CD4-positive, CD25-positive, alpha-beta regulatory T cell (primary cell): ENCODE measurements around the gene NRARP. TPM values are rescaled to one million over a fixed set of nuclear protein-coding genes. Genes with fewer than 3 reads are reported as not detected.
"Not testable (repeated sequence)": the region's sequence is repeated elsewhere in the genome, so short reads cannot be mapped to it uniquely, and the experiment has no call there.

Experiments used
- ATAC-seq, 2 donors: fragments of 150-1000 bp; cut with Tn5 transposase; one replicate each; pipeline ENCODE4 v1.10.0; 2021; ENCODE audit warnings: low read depth in 2 of 2, moderate number of reproducible peaks in 2 of 2, moderate library complexity in 1 of 2
- DNase-seq, 3 donors: peaks; one replicate each; pipeline versions ENCODE4 v3.0.0 to v3.0.0-alpha.2; 2012 to 2022; ENCODE audit warnings: mixed read lengths in 1 of 3
- H3K27ac ChIP-seq: one replicate; pipeline ENCODE4 v1.7.0; 2013; ENCODE audit warnings: mild to moderate bottlenecking, low read length; ENCODE audit not compliant: insufficient read depth, poor library complexity, severe bottlenecking
- H3K27me3 ChIP-seq: one replicate; pipeline ENCODE4 v1.7.0; 2013; ENCODE audit warnings: low read length; ENCODE audit not compliant: control insufficient read depth, insufficient read depth
- H3K36me3 ChIP-seq: one replicate; pipeline ENCODE4 v1.7.0; 2013; ENCODE audit warnings: mild to moderate bottlenecking, low read length, moderate library complexity; ENCODE audit not compliant: control insufficient read depth, insufficient read depth
- H3K4me1 ChIP-seq: 2 replicates; pipeline ENCODE4 v1.7.0; 2013; ENCODE audit warnings: mild to moderate bottlenecking, low read length; ENCODE audit not compliant: insufficient read depth, control insufficient read depth, poor library complexity, severe bottlenecking
- H3K4me3 ChIP-seq: one replicate; pipeline ENCODE4 v1.7.0; 2013; ENCODE audit warnings: low read depth, mild to moderate bottlenecking, low read length, moderate library complexity
- H3K9me3 ChIP-seq, 2 experiments: 1 replicate in 1 of 2; 2 replicates in 1 of 2; pipeline ENCODE4 v1.7.0; 2013; ENCODE audit warnings: low read length in 2 of 2, mild to moderate bottlenecking in 1 of 2, moderate library complexity in 1 of 2; ENCODE audit not compliant: control insufficient read depth in 2 of 2
- H3K27ac Mint-ChIP-seq, 3 donors: one replicate each; pipeline ENCODE4 v1.8.0; 2020 to 2022; ENCODE audit warnings: mild to moderate bottlenecking in 3 of 3, mixed read lengths in 3 of 3, moderate library complexity in 2 of 3
- H3K27me3 Mint-ChIP-seq: one replicate; pipeline ENCODE4 v1.8.0; 2022; ENCODE audit warnings: mild to moderate bottlenecking, mixed read lengths
- H3K36me3 Mint-ChIP-seq: one replicate; pipeline ENCODE4 v1.8.0; 2020; ENCODE audit warnings: mixed read lengths
- H3K4me1 Mint-ChIP-seq, 4 donors: one replicate each; pipeline ENCODE4 v1.8.0; 2020 to 2022; ENCODE audit warnings: mixed read lengths in 4 of 4, mild to moderate bottlenecking in 1 of 4
- H3K4me3 Mint-ChIP-seq, 4 donors: one replicate each; pipeline ENCODE4 v1.8.0; 2020 to 2022; ENCODE audit warnings: mild to moderate bottlenecking in 4 of 4, mixed read lengths in 4 of 4, moderate library complexity in 3 of 4
- H3K9me3 Mint-ChIP-seq, 7 donors: one replicate each; pipeline ENCODE4 v1.8.0; 2020 to 2022; ENCODE audit warnings: mixed read lengths in 7 of 7, mild to moderate bottlenecking in 3 of 7, moderate library complexity in 2 of 7
- polyA plus RNA-seq, 4 donors: library from polyadenylated mRNA; unstranded; fragments of 300-500 nt; fragmentation: Illumina TruSeq; gene quantifications; one replicate each; pipeline ENCODE4 v1.2.3, GENCODE V29; 2021
- total RNA-seq: library from RNA; stranded (reverse); gene quantifications from one replicate; pipeline ENCODE4 v1.2.3, GENCODE V29; 2022

The NRARP gene
- total and polyA plus RNA-seq, 5 donors from 2014 or later: 1.6 TPM; not detected in 4

DNA sequence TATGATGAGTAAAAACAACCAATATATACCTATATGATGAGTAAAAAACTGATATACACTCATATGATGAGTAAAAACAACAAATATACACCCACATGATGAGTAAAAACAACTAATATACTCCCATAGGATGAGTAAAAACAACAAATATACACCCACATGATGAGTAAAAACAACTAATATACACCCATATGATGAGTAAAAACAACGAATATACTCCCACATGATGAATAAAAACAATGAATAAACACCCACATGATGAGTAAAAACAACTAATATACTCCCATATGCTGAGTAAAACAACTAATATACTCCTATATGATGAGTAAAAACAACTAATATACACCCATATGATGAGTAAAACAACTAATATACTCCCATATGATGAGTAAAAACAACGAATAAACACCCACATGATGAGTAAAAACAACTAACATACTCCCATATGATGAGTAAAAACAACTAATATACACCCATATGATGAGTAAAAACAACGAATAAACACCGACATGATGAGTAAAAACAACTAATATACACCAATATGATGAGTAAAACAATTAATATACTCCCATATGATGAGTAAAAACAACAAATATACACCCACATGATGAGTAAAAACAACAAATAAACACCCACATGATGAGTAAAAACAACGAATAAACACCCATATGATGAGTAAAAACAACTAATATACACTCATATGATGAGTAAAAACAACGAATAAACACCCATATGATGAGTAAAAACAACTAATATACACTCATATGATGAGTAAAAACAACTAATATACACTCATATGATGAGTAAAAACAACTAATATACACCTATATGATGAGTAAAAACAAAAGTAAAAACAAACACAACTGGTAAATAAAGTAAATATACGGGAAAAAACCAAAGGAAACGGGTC lies 25.8 kb upstream of the NRARP start:
- not testable (repeated sequence) for H3K9me3 Mint-ChIP-seq, H3K4me3 Mint-ChIP-seq

GRCh38 chr9:137326445-137327065 lies 24.5 kb upstream of the NRARP start:
- no peaks in the 10 kb centered on the region for H3K36me3 ChIP-seq
- no peak overlapping the region for H3K27ac ChIP-seq
- H3K9me3 Mint-ChIP-seq: peaks cover 0 to 6% (median 2%) of the 10 kb centered on the region in 7 donors
- H3K4me3 ChIP-seq: peak overlapping the region; percentile 65
- peaks cover 3% of the 10 kb centered on the region for H3K27me3 ChIP-seq
- peak overlapping the region; percentile 28 to 74 (median 58) for H3K4me3 Mint-ChIP-seq
- H3K27ac Mint-ChIP-seq: peak overlapping the region; percentile 67 to 85 (median 70)
- ATAC-seq (peak; percentile 82 to 88), DNase-seq (peak in 2 of 3 donors; percentile 33 to 60)
- no peaks in the 10 kb centered on the region for H3K4me1 ChIP-seq
- no peaks in the 10 kb centered on the region for H3K36me3 Mint-ChIP-seq
- H3K27me3 Mint-ChIP-seq: no peaks in the 10 kb centered on the region
- peaks cover 0 to 4% of the 10 kb centered on the region in 2 experiments for H3K9me3 ChIP-seq
- H3K4me1 Mint-ChIP-seq: peaks cover 4 to 18% (median 6%) of the 10 kb centered on the region in 4 donors

More for the DNA sequence above, 25.8 kb upstream of the NRARP start:
- not testable (repeated sequence) for DNase-seq, H3K9me3 ChIP-seq, H3K27ac ChIP-seq, ATAC-seq, H3K4me3 ChIP-seq, H3K36me3 ChIP-seq, H3K27me3 ChIP-seq, H3K27me3 Mint-ChIP-seq, H3K36me3 Mint-ChIP-seq, H3K4me1 ChIP-seq
- Mint-ChIP-seq H3K4me1 (peaks cover 4 to 13% (median 6%) of the 10 kb centered on the region in 4 donors), H3K27ac (peak overlapping the region in 1 of 3 donors; percentile 54)

DNA sequence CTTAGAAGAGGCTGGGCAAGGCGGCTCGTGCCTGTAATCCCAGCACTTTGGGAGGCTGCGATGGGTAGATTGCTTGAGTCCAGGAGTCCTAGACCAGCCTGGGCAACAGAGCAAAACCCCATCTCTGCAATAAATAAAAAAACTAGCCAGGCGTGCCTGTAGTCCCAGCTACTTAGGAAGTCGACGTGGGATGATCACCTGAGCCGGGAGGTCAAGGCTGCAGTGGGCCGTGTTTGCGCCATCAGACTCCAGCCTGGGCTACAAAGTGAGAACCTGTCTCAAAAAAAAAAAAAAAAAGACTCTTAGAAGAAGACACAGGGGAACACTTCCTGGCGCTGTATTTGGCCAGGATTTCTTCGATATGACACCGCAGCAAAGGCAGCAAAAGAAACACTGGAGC lies 23.7 kb upstream of the NRARP start:
- Histone ChIP-seq H3K27ac (no peak overlapping the region), H3K4me3 (no peak overlapping the region), H3K9me3 (peaks cover 0 to 4% of the 10 kb centered on the region in 2 experiments), H3K36me3 (no peaks in the 10 kb centered on the region), H3K27me3 (peaks cover 3% of the 10 kb centered on the region), H3K4me1 (peaks cover 5% of the 10 kb centered on the region)
- H3K36me3 Mint-ChIP-seq: no peaks in the 10 kb centered on the region
- H3K9me3 Mint-ChIP-seq: peaks cover 0 to 6% (median 2%) of the 10 kb centered on the region in 7 donors
- no peaks in the 10 kb centered on the region for H3K27me3 Mint-ChIP-seq
- H3K4me3 Mint-ChIP-seq: no peak overlapping the region
- no peak overlapping the region for H3K27ac Mint-ChIP-seq
- ATAC-seq: no peak
- no peak for DNase-seq
- peaks cover 4 to 18% (median 6%) of the 10 kb centered on the region in 4 donors for H3K4me1 Mint-ChIP-seq

- H3K4me1 Mint-ChIP-seq: peaks cover 4 to 22% (median 6%) of the 10 kb centered on the region in 4 donors
- Histone ChIP-seq H3K36me3 (no peaks in the 10 kb centered on the region), H3K27me3 (peaks cover 3% of the 10 kb centered on the region), H3K4me1 (peaks cover 11% of the 10 kb centered on the region), H3K27ac (no peak overlapping the region), H3K9me3 (peaks cover 0 to 4% of the 10 kb centered on the region in 2 experiments), H3K4me3 (no peak overlapping the region)
- DNase-seq (no peak), ATAC-seq (no peak)
- no peaks in the 10 kb centered on the region for H3K36me3 Mint-ChIP-seq
- no peak overlapping the region for H3K4me3 Mint-ChIP-seq
- no peaks in the 10 kb centered on the region for H3K27me3 Mint-ChIP-seq
- H3K27ac Mint-ChIP-seq: no peak overlapping the region
- peaks cover 0 to 6% (median 0%) of the 10 kb centered on the region in 7 donors for H3K9me3 Mint-ChIP-seq
These were observed 23.1 kb upstream of the NRARP start for GRCh38 chr9:137325124-137325523.

DNA sequence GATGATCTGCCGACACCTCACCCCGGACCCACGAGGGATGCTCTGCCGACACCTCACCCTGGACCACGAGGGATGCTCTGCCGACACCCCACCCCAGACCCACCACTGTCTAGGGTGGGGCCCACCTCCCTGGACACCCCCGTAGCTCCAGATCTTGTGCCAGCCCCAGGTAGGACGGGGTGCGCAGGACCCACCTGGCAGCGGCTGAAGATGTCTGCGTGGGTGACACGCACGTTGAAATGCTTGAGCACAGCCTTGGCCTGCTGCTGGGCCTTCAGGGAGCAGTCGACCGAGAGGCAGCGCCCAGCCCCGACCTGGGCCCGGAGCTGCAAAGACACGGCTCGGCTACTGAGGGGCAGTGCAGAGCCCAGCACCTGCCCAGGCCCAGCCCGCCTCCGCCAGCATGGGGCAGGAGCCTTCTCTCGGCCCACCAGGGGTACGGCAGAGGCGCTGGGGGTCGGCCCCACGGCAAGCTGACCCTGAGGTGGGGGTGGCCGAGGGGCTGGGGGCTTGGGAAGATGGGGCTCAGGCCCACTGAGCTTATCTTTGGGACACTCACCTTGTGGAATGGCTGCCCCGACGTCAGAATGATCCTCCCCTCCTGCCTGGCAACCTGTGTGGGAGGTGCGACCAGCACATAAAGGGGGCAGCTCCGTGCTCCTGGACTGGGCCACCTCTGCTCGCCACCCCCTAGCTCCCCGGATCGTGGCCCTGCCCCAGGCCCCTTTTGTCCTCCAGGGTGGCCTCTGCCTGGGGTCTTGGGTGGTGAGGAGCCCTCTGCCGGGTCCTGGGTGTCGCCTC lies 21.7 kb upstream of the NRARP start:
- H3K4me1 ChIP-seq: peaks cover 22% of the 10 kb centered on the region
- H3K9me3 Mint-ChIP-seq: peaks cover 0 to 6% (median 0%) of the 10 kb centered on the region in 7 donors
- H3K27me3 Mint-ChIP-seq: no peaks in the 10 kb centered on the region
- peaks cover 3% of the 10 kb centered on the region for H3K27me3 ChIP-seq
- H3K36me3 Mint-ChIP-seq: no peaks in the 10 kb centered on the region
- H3K27ac ChIP-seq: no peak overlapping the region
- no peak overlapping the region for H3K4me3 ChIP-seq
- H3K9me3 ChIP-seq: peaks cover 0 to 4% of the 10 kb centered on the region in 2 experiments
- H3K27ac Mint-ChIP-seq: no peak overlapping the region
- ATAC-seq (no peak), DNase-seq (no peak)
- H3K4me1 Mint-ChIP-seq: peaks cover 4 to 27% (median 6%) of the 10 kb centered on the region in 4 donors
- no peak overlapping the region for H3K4me3 Mint-ChIP-seq
- no peaks in the 10 kb centered on the region for H3K36me3 ChIP-seq

- Mint-ChIP-seq H3K9me3 (peaks cover 0 to 2% (median 0%) of the 10 kb centered on the region in 7 donors), H3K27me3 (no peaks in the 10 kb centered on the region), H3K4me1 (peaks cover 4 to 27% (median 6%) of the 10 kb centered on the region in 4 donors), H3K27ac (no peak overlapping the region), H3K4me3 (no peak overlapping the region), H3K36me3 (no peaks in the 10 kb centered on the region)
- H3K27me3 ChIP-seq: no peaks in the 10 kb centered on the region
- no peaks in the 10 kb centered on the region for H3K9me3 ChIP-seq
- no peak for ATAC-seq
- no peak overlapping the region for H3K4me3 ChIP-seq
- H3K27ac ChIP-seq: no peak overlapping the region
- H3K36me3 ChIP-seq: no peaks in the 10 kb centered on the region
- no peak for DNase-seq
- H3K4me1 ChIP-seq: peaks cover 23% of the 10 kb centered on the region
These were observed 19.8 kb upstream of the NRARP start for GRCh38 chr9:137321726-137322361.
